OCI-LY7 (cell line): ENCODE data around the gene TNFAIP1. TPM values are rescaled to one million over a fixed set of nuclear protein-coding genes. Genes with fewer than 3 reads are reported as not detected.

ENCODE experiments used
- BruUV-seq: library from RNA; stranded (reverse); fragments of 400-500 nt; replicated peaks from 2 replicates; lab custom pipeline; 2021; lab: Mats Ljungman, UMichigan
- CTCF ChIA-PET: fragments of 300-600 bp; sonication (Branson Sonifier 250); formaldehyde crosslinking; loops from one replicate; lab custom pipeline; 2022; ENCODE audit warnings: antibody characterized with exemption; ENCODE audit not compliant: unreplicated experiment; lab: Charles Lee
- POLR2A ChIA-PET: fragments of 300-600 bp; sonication (Branson Sonifier 250); formaldehyde crosslinking; loops from one replicate; lab custom pipeline; 2022; ENCODE audit warnings: antibody characterized with exemption; lab: Charles Lee
- DNase-seq: peaks from one replicate; pipeline ENCODE4 v3.0.0-alpha.2; 2015; ENCODE audit warnings: low spot score
- H2AFZ ChIP-seq: fragments of 200-600 bp; sonication (generic), shearing (Covaris generic); 2 replicates; pipeline ENCODE4 v1.6.1; 2014; ENCODE audit warnings: mild to moderate bottlenecking, antibody characterized with exemption, low read length, moderate library complexity
- H3K27ac ChIP-seq: fragments of 200-600 bp; sonication (generic); 2 replicates; pipeline ENCODE4 v1.5.1; 2014; ENCODE audit warnings: mixed run types, low read depth, mild to moderate bottlenecking, moderate library complexity, low read length, inconsistent platforms; ENCODE audit not compliant: poor library complexity, severe bottlenecking
- H3K36me3 ChIP-seq: fragments of 200-600 bp; sonication (generic); 2 replicates; pipeline ENCODE4 v1.6.1; 2014; ENCODE audit warnings: mild to moderate bottlenecking, antibody characterized with exemption, low read length, moderate library complexity, mixed read lengths; ENCODE audit not compliant: insufficient read depth
- H3K4me1 ChIP-seq: fragments of 200-600 bp; sonication (generic); 2 replicates; pipeline ENCODE4 v1.5.1; 2014; ENCODE audit warnings: mild to moderate bottlenecking, low read length; ENCODE audit not compliant: insufficient read depth, poor library complexity, severe bottlenecking
- H3K4me2 ChIP-seq: fragments of 200-600 bp; sonication (generic); 2 replicates; pipeline ENCODE4 v1.6.1; 2014; ENCODE audit warnings: mild to moderate bottlenecking, low read length
- H3K4me3 ChIP-seq: fragments of 200-600 bp; sonication (generic); 2 replicates; pipeline ENCODE4 v1.5.1; 2014; ENCODE audit warnings: mild to moderate bottlenecking, low read depth, low read length; ENCODE audit not compliant: poor library complexity, severe bottlenecking
- H3K79me2 ChIP-seq: fragments of 200-600 bp; sonication (generic); 2 replicates; pipeline ENCODE4 v1.6.1; 2016; ENCODE audit warnings: low read depth, mild to moderate bottlenecking, low read length, moderate library complexity, mixed read lengths; ENCODE audit not compliant: insufficient read depth
- H3K9me2 ChIP-seq: fragments of 200-600 bp; sonication (generic); 2 replicates; pipeline ENCODE4 v1.6.1; 2016; ENCODE audit warnings: mild to moderate bottlenecking, low read length, mixed read lengths; ENCODE audit not compliant: insufficient read depth
- H3K9me3 ChIP-seq: fragments of 200-600 bp; sonication (generic); 2 replicates; pipeline ENCODE4 v1.6.1; 2014; ENCODE audit warnings: mild to moderate bottlenecking, mixed run types, low read length, mixed read lengths
- H4K20me1 ChIP-seq: fragments of 200-600 bp; sonication (generic); 2 replicates; pipeline ENCODE4 v1.6.1; 2014; ENCODE audit warnings: mild to moderate bottlenecking, antibody characterized with exemption, low read length, moderate library complexity, mixed read lengths; ENCODE audit not compliant: insufficient read depth
- EZH2phosphoT487 ChIP-seq: fragments of 200-600 bp; sonication (generic); IDR thresholded peaks from 2 replicates; pipeline ENCODE4 v1.6.1; 2018; ENCODE audit warnings: low read depth, borderline replicate concordance, mild to moderate bottlenecking, mixed run types, antibody characterized with exemption, low read length, moderate library complexity, mixed read lengths
- intact Hi-C: fragments of 100-400 bp; cut with micrococcal nuclease; formaldehyde crosslinking; loops from one replicate; pipeline ENCODE4 v1.10.0; 2022; ENCODE audit not compliant: unreplicated experiment
- total RNA-seq, 2 experiments: library from RNA; depleted of rRNA in 1 of 2; stranded (reverse); fragments of >200 nt in 1 of 2; shearing (Covaris generic) in 1 of 2; gene quantifications; 2 replicates each; pipeline ENCODE4 v1.2.3, GENCODE V29; 2014 to 2022
- TF ChIP-seq, protein P1 (sequence below): fragments of 200-600 bp; sonication (generic); conservative IDR thresholded peaks from 2 replicates; pipeline ENCODE4 v1.5.1; 2014; ENCODE audit warnings: mild to moderate bottlenecking, antibody characterized with exemption, low read length, moderate library complexity, mixed read lengths

The TNFAIP1 gene
- total RNA-seq, 2 experiments from 2014 or later = 14.7 to 15.5 TPM

GRCh38 chr17:28385406-28385805 lies 49.8 kb downstream of the TNFAIP1 start:
- H3K36me3 ChIP-seq = peaks cover 8% of the 10 kb centered on the region
- H3K9me3 ChIP-seq = no peaks in the 10 kb centered on the region
- BruUV-seq = no TSS peak
- no peak overlapping the region for H2AFZ ChIP-seq
- H3K79me2 ChIP-seq = no peaks in the 10 kb centered on the region
- no peaks in the 10 kb centered on the region for H3K9me2 ChIP-seq
- no peak overlapping the region for H3K4me2 ChIP-seq
- ChIA-PET POLR2A (no interaction called here), CTCF (no interaction called here)
- no peak overlapping the region for H3K4me3 ChIP-seq
- H3K4me1 ChIP-seq = no peaks in the 10 kb centered on the region
- intact Hi-C loops = no loop called here
- no peak for DNase-seq
- no peak for TF ChIP-seq EZH2phosphoT487
- TF ChIP-seq, protein P1, sequence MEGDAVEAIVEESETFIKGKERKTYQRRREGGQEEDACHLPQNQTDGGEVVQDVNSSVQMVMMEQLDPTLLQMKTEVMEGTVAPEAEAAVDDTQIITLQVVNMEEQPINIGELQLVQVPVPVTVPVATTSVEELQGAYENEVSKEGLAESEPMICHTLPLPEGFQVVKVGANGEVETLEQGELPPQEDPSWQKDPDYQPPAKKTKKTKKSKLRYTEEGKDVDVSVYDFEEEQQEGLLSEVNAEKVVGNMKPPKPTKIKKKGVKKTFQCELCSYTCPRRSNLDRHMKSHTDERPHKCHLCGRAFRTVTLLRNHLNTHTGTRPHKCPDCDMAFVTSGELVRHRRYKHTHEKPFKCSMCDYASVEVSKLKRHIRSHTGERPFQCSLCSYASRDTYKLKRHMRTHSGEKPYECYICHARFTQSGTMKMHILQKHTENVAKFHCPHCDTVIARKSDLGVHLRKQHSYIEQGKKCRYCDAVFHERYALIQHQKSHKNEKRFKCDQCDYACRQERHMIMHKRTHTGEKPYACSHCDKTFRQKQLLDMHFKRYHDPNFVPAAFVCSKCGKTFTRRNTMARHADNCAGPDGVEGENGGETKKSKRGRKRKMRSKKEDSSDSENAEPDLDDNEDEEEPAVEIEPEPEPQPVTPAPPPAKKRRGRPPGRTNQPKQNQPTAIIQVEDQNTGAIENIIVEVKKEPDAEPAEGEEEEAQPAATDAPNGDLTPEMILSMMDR = no peak
- no peak overlapping the region for H3K27ac ChIP-seq
- H4K20me1 ChIP-seq = no peaks in the 10 kb centered on the region; the same call in 1 of the 2 replicates

- Histone ChIP-seq H3K27ac (no peak overlapping the region), H3K4me3 (no peak overlapping the region), H2AFZ (no peak overlapping the region), H4K20me1 (no peaks in the 10 kb centered on the region; the same call in 1 of the 2 replicates), H3K9me2 (no peaks in the 10 kb centered on the region), H3K4me2 (no peak overlapping the region), H3K9me3 (no peaks in the 10 kb centered on the region), H3K4me1 (no peaks in the 10 kb centered on the region), H3K79me2 (no peaks in the 10 kb centered on the region), H3K36me3 (peaks cover 17% of the 10 kb centered on the region)
- no peak for TF ChIP-seq EZH2phosphoT487
- TF ChIP-seq, protein P1 = no peak
- POLR2A ChIA-PET = interaction anchor here (0.7 kb wide), 1 partner anchor 22 kb away, joined by 3 read pairs; no protein-coding TSS in a partner anchor
- no TSS peak for BruUV-seq
- intact Hi-C loops = no loop called here
- no peak for DNase-seq
- CTCF ChIA-PET = no interaction called here
Measured at GRCh38 chr17:28386391-28386790, 50.8 kb downstream of the TNFAIP1 start.

GRCh38 chr17:28388106-28388505 lies 52.5 kb downstream of the TNFAIP1 start:
- Histone ChIP-seq H3K4me1 (no peaks in the 10 kb centered on the region), H3K36me3 (peaks cover 17% of the 10 kb centered on the region), H2AFZ (no peak overlapping the region), H3K9me2 (no peaks in the 10 kb centered on the region), H3K4me3 (no peak overlapping the region), H3K9me3 (no peaks in the 10 kb centered on the region), H3K27ac (no peak overlapping the region), H4K20me1 (no peaks in the 10 kb centered on the region; the same call in 1 of the 2 replicates), H3K79me2 (no peaks in the 10 kb centered on the region), H3K4me2 (no peak overlapping the region)
- no TSS peak for BruUV-seq
- ChIA-PET POLR2A (no interaction called here), CTCF (no interaction called here)
- TF ChIP-seq, protein P1 = no peak
- no peak for TF ChIP-seq EZH2phosphoT487
- no peak for DNase-seq
- intact Hi-C loops = no loop called here
